NCI-H1092 treated with DMSO at 0.1 percent for 48 hours (cell line): ENCODE results near the gene ZNF891.

Experiments used
- DNase-seq: peaks from one replicate; lab custom pipeline; 2025; lab: John Stamatoyannopoulos, UW

Gene ZNF891

DNA sequence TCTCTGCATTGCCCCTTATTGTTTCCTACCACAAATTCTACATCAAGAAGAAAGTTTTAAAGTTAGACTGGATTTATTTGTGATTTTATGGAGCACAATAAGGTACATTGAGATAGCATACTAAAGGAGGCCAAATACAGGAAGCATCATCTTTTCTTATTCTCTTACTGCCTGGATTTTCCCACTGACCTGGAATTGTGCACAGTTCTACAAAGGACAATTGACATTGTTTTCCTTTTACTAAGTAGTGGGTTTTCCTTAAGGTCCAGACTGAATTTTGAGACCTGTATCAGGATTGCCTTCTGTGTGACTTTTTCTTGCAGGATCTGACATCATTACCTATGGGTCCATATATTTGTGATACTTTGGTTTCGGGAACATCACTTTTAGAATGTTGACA is 68.1 kb downstream of the ZNF891 start:
- DNase-seq, result no peak

- peak; percentile 16 for DNase-seq
These were observed 71.6 kb downstream of the ZNF891 start for GRCh38 chr12:133058203-133059113.

DNA sequence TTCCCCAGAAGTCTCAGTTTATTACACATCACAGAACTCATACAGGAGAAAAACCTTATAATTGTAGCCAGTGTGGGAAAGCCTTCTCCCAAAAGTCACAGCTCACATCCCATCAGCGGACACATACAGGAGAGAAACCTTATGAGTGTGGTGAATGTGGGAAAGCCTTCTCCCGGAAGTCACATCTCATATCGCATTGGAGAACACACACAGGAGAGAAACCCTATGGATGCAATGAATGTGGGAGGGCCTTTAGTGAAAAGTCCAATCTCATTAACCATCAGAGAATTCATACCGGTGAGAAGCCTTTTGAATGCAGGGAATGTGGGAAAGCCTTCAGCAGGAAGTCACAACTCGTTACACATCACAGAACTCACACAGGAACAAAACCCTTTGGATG is 72.6 kb downstream of the ZNF891 start:
- DNase-seq, result no peak
